Left ventricle myocardium inferior (tissue), 1 donor: ENCODE data around the gene DBF4B. TPM values are rescaled to one million over a fixed set of nuclear protein-coding genes. Genes with fewer than 3 reads are reported as not detected.
"Not testable (repeated sequence)": the region's sequence is repeated elsewhere in the genome, so short reads cannot be mapped to it uniquely, and the experiment has no call there.

ENCODE experiments used
- DNase-seq: peaks from one replicate; pipeline ENCODE4 v3.0.0-alpha.2; 2020
- H3K27ac ChIP-seq: fragments of 200-600 bp; replicated peaks from 2 replicates; pipeline ENCODE4 v1.8.0; 2021
- H3K27me3 ChIP-seq: fragments of 200-600 bp; 2 replicates; pipeline ENCODE4 v1.8.0; 2021; ENCODE audit warnings: low read depth
- H3K36me3 ChIP-seq: fragments of 200-600 bp; 2 replicates; pipeline ENCODE4 v1.8.0; 2021
- H3K4me1 ChIP-seq: fragments of 200-600 bp; 2 replicates; pipeline ENCODE4 v1.8.0; 2021
- H3K4me3 ChIP-seq: fragments of 200-600 bp; 2 replicates; pipeline ENCODE4 v1.8.0; 2021; ENCODE audit warnings: mild to moderate bottlenecking, moderate library complexity
- H3K9me3 ChIP-seq: fragments of 200-600 bp; replicated peaks from 2 replicates; pipeline ENCODE4 v1.8.0; 2021
- intact Hi-C: fragments of 100-400 bp; cut with micrococcal nuclease; formaldehyde crosslinking; loops from one replicate; pipeline ENCODE4 v1.11.0; 2022
- total RNA-seq: library from RNA; stranded (reverse); fragmentation: NEBNext Ultra II Directional; extraction: Animal tissue kit (Norgen Biotek cat#: 25700); gene quantifications from one replicate; pipeline ENCODE4 v1.2.1, GENCODE V29; 2021
- TF ChIP-seq, protein P1 (sequence below): fragments of 200-600 bp; IDR thresholded peaks from 2 replicates; pipeline ENCODE4 v1.8.0; 2021; ENCODE audit warnings: antibody characterized with exemption, mild to moderate bottlenecking, borderline replicate concordance
- donor health status: DM: no; HTN: yes; CAD: no; lungs with severe emphysema.

DBF4B gene
- total RNA-seq, 1 donor from 2014 or later: 5.7 TPM

GRCh38 chr17:44749980-44750318 is 41.5 kb downstream of the DBF4B start:
- H3K4me3 ChIP-seq: peak overlapping the region; percentile 54
- intact Hi-C loops: no loop called here
- TF ChIP-seq, protein P1, sequence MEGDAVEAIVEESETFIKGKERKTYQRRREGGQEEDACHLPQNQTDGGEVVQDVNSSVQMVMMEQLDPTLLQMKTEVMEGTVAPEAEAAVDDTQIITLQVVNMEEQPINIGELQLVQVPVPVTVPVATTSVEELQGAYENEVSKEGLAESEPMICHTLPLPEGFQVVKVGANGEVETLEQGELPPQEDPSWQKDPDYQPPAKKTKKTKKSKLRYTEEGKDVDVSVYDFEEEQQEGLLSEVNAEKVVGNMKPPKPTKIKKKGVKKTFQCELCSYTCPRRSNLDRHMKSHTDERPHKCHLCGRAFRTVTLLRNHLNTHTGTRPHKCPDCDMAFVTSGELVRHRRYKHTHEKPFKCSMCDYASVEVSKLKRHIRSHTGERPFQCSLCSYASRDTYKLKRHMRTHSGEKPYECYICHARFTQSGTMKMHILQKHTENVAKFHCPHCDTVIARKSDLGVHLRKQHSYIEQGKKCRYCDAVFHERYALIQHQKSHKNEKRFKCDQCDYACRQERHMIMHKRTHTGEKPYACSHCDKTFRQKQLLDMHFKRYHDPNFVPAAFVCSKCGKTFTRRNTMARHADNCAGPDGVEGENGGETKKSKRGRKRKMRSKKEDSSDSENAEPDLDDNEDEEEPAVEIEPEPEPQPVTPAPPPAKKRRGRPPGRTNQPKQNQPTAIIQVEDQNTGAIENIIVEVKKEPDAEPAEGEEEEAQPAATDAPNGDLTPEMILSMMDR: no peak

GRCh38 chr17:44751331-44751730 is 42.9 kb downstream of the DBF4B start:
- Histone ChIP-seq H3K36me3 (no peaks in the 10 kb centered on the region), H3K9me3 (no peaks in the 10 kb centered on the region), H3K27me3 (no peaks in the 10 kb centered on the region), H3K27ac (no peak overlapping the region), H3K4me1 (peaks cover 25% of the 10 kb centered on the region), H3K4me3 (no peak overlapping the region)
- TF ChIP-seq, protein P1: no peak
- intact Hi-C loops: no loop called here
- no peak for DNase-seq

More at GRCh38 chr17:44749980-44750318, 41.5 kb downstream of the DBF4B start:
- H3K27me3 ChIP-seq: no peaks in the 10 kb centered on the region
- no peak for DNase-seq
- no peaks in the 10 kb centered on the region for H3K9me3 ChIP-seq
- no peaks in the 10 kb centered on the region for H3K36me3 ChIP-seq
- H3K27ac ChIP-seq: peak overlapping the region; percentile 68
- peaks cover 25% of the 10 kb centered on the region for H3K4me1 ChIP-seq

GRCh38 chr17:44751806-44752205 is 43.3 kb downstream of the DBF4B start:
- Histone ChIP-seq H3K4me1 (peaks cover 25% of the 10 kb centered on the region), H3K27me3 (no peaks in the 10 kb centered on the region), H3K9me3 (no peaks in the 10 kb centered on the region), H3K36me3 (no peaks in the 10 kb centered on the region), H3K4me3 (no peak overlapping the region), H3K27ac (no peak overlapping the region)
- no peak for DNase-seq
- intact Hi-C loops: no loop called here
- TF ChIP-seq, protein P1: no peak

DNA sequence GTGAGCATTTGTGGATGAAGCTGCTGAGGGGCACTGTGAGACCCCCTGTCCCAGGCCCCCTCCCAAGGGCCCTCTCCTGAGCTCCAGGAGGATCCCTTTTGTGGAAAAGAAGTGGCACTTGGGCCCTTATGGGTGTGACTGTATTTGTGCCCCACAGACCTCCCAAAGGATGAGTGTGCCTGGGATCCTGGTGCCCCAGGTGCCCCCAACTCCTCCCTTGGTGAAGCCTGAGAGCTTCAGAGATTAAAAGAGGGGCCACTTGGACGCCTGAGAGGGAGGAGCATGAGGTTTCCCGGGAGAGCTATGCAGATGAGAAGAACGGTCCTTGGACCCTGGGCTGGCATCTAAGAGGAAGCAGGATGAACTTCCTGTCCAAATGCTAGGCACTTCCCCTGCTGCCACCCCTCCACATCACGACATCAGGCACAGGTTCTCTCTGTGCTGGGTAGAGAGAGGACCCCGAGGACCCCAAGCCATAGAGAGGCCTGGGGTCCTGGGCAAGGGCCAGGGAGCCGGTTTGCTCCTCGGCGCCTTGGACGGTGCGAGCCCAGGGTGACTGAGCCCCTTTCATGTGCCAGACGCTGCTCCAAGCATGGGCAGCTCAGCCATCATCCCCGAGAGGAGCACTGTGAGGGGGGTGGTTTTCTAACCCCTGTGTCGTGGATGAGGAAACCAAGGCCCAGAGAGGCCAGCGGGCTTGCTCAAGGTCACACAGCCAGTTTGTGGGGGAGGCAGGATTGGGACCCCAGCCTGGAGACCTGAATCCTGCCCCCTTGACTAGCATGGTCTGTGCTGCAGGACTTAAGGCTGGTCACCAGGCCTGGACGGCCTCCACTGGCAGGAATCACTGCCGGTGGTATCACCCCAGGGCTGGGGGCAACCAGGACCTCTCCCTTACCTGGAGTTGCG is 44.7 kb downstream of the DBF4B start:
- H3K9me3 ChIP-seq: no peaks in the 10 kb centered on the region
- H3K27ac ChIP-seq: no peak overlapping the region
- no peak overlapping the region for H3K4me3 ChIP-seq
- H3K36me3 ChIP-seq: no peaks in the 10 kb centered on the region
- peaks cover 36% of the 10 kb centered on the region for H3K4me1 ChIP-seq
- intact Hi-C loops: no loop called here
- DNase-seq: no peak
- peaks cover 5% of the 10 kb centered on the region for H3K27me3 ChIP-seq
- TF ChIP-seq, protein P1: no peak

GRCh38 chr17:44754276-44754675 is 45.8 kb downstream of the DBF4B start:
- Histone ChIP-seq H3K27me3 (peaks cover 14% of the 10 kb centered on the region), H3K4me1 (peaks cover 35% of the 10 kb centered on the region), H3K4me3 (no peak overlapping the region), H3K36me3 (no peaks in the 10 kb centered on the region), H3K9me3 (no peaks in the 10 kb centered on the region), H3K27ac (no peak overlapping the region)
- intact Hi-C loops: no loop called here
- DNase-seq: no peak
- TF ChIP-seq, protein P1: no peak

DNA sequence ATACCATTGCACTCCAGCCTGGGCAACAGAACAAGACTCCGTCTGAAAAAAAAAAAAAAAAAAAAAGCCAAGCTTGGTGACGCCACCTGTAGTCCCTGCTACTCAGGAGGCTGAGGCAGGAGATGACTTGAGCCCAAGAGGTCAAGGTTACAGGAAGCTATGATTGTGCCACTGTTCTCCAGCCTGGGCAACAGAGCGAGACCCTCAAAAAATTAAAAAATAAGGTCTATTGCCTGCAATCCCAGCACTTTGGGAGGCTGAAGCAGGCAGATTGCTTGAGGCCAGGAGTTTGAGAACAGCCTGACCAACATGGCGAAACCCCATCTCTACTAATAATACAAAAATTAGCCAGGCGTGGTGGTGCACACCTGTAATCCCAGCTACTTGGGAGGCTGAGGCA is 46.7 kb downstream of the DBF4B start:
- H3K4me1 ChIP-seq: peaks cover 35% of the 10 kb centered on the region
- H3K9me3 ChIP-seq, H3K4me3 ChIP-seq, intact Hi-C loops, DNase-seq, H3K27ac ChIP-seq, H3K36me3 ChIP-seq: not testable (repeated sequence)
- peaks cover 23% of the 10 kb centered on the region for H3K27me3 ChIP-seq
